WERI-Rb-1 (cell line): ENCODE data around the gene KLF3.

Source experiments
- DNase-seq: peaks from one replicate; pipeline ENCODE4 v3.0.0-alpha.2; 2020
- H3K27ac ChIP-seq: fragments of 250-450 bp; sonication (Bioruptor Pico); 2 replicates; pipeline ENCODE4 v1.5.1; 2020; ENCODE audit warnings: mild to moderate bottlenecking, moderate library complexity
- H3K27me3 ChIP-seq: fragments of 250-450 bp; sonication (Bioruptor Pico); 2 replicates; pipeline ENCODE4 v1.5.1; 2021; ENCODE audit warnings: mild to moderate bottlenecking, low read depth, moderate library complexity; ENCODE audit not compliant: insufficient read depth, severe bottlenecking
- H3K36me3 ChIP-seq: fragments of 250-450 bp; sonication (Bioruptor Pico); 2 replicates; pipeline ENCODE4 v1.5.1; 2020; ENCODE audit warnings: mild to moderate bottlenecking, moderate library complexity
- H3K4me3 ChIP-seq: 2 replicates; pipeline ENCODE4 v1.5.1; 2011; ENCODE audit warnings: low read depth, mild to moderate bottlenecking, control low read depth, low read length
- H3K9me3 ChIP-seq: fragments of 250-450 bp; sonication (Bioruptor Pico); 2 replicates; pipeline ENCODE4 v1.5.1; 2021; ENCODE audit warnings: mild to moderate bottlenecking, moderate library complexity; ENCODE audit not compliant: severe bottlenecking
- CTCF ChIP-seq: IDR thresholded peaks from 2 replicates; pipeline ENCODE4 v1.5.1; 2011; ENCODE audit warnings: low read depth, mild to moderate bottlenecking, control low read depth, inconsistent platforms, low read length

The KLF3 gene

GRCh38 chr4:38669208-38669607 lies 5.2 kb downstream of the KLF3 start:
- H3K27me3 ChIP-seq, result no peaks in the 10 kb centered on the region
- DNase-seq, result no peak
- H3K27ac ChIP-seq, result no peak overlapping the region
- H3K4me3 ChIP-seq, result no peak overlapping the region
- no peaks in the 10 kb centered on the region for H3K36me3 ChIP-seq
- TF ChIP-seq CTCF, result no peak
- H3K9me3 ChIP-seq, result no peaks in the 10 kb centered on the region

- Histone ChIP-seq H3K27me3 (no peaks in the 10 kb centered on the region), H3K9me3 (no peaks in the 10 kb centered on the region), H3K4me3 (no peak overlapping the region), H3K27ac (no peak overlapping the region), H3K36me3 (no peaks in the 10 kb centered on the region)
- DNase-seq, result no peak
- no peak for TF ChIP-seq CTCF
Measured at GRCh38 chr4:38670109-38670901, 6.3 kb downstream of the KLF3 start.

GRCh38 chr4:38670939-38671591 lies 7.1 kb downstream of the KLF3 start:
- Histone ChIP-seq H3K27ac (no peak overlapping the region), H3K4me3 (no peak overlapping the region)

GRCh38 chr4:38671592-38671940 lies 7.6 kb downstream of the KLF3 start:
- no peak for DNase-seq
- peak overlapping the region; percentile 26 for H3K27ac ChIP-seq
- no peaks in the 10 kb centered on the region for H3K27me3 ChIP-seq
- no peak overlapping the region for H3K4me3 ChIP-seq
- H3K36me3 ChIP-seq, result no peaks in the 10 kb centered on the region
- no peaks in the 10 kb centered on the region for H3K9me3 ChIP-seq
- TF ChIP-seq CTCF, result no peak

More at GRCh38 chr4:38670939-38671591, 7.1 kb downstream of the KLF3 start:
- no peak for DNase-seq
- Histone ChIP-seq H3K27me3 (no peaks in the 10 kb centered on the region), H3K9me3 (no peaks in the 10 kb centered on the region), H3K36me3 (no peaks in the 10 kb centered on the region)
- TF ChIP-seq CTCF, result no peak

- H3K36me3 ChIP-seq, result no peaks in the 10 kb centered on the region
- H3K27me3 ChIP-seq, result no peaks in the 10 kb centered on the region
- no peak for DNase-seq
- TF ChIP-seq CTCF, result no peak
- H3K27ac ChIP-seq, result peak overlapping the region; percentile 26
- H3K4me3 ChIP-seq, result no peak overlapping the region
- H3K9me3 ChIP-seq, result no peaks in the 10 kb centered on the region
Measured at GRCh38 chr4:38672074-38672396, 8.0 kb downstream of the KLF3 start.
